COLO668 (cell line): ENCODE measurements around the gene CNTLN.

Experiments used
- DNase-seq: peaks from one replicate; lab custom pipeline; 2025; ENCODE audit not compliant: unreplicated experiment; lab: John Stamatoyannopoulos, UW

The CNTLN gene, protein sequence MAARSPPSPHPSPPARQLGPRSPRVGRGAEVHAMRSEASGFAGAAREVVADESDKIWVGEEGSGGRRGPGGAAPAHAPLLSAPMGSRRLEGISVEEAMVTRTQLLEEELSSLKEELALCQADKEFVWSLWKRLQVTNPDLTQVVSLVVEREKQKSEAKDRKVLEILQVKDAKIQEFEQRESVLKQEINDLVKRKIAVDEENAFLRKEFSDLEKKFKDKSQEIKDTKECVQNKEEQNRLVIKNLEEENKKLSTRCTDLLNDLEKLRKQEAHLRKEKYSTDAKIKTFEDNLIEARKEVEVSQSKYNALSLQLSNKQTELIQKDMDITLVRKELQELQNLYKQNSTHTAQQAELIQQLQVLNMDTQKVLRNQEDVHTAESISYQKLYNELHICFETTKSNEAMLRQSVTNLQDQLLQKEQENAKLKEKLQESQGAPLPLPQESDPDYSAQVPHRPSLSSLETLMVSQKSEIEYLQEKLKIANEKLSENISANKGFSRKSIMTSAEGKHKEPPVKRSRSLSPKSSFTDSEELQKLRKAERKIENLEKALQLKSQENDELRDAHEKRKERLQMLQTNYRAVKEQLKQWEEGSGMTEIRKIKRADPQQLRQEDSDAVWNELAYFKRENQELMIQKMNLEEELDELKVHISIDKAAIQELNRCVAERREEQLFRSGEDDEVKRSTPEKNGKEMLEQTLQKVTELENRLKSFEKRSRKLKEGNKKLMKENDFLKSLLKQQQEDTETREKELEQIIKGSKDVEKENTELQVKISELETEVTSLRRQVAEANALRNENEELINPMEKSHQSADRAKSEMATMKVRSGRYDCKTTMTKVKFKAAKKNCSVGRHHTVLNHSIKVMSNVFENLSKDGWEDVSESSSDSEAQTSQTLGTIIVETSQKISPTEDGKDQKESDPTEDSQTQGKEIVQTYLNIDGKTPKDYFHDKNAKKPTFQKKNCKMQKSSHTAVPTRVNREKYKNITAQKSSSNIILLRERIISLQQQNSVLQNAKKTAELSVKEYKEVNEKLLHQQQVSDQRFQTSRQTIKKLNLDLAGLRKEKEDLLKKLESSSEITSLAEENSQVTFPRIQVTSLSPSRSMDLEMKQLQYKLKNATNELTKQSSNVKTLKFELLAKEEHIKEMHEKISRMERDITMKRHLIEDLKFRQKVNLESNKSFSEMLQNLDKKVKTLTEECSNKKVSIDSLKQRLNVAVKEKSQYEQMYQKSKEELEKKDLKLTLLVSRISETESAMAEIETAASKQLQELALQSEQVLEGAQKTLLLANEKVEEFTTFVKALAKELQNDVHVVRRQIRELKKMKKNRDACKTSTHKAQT (N-terminal part only)

DNA sequence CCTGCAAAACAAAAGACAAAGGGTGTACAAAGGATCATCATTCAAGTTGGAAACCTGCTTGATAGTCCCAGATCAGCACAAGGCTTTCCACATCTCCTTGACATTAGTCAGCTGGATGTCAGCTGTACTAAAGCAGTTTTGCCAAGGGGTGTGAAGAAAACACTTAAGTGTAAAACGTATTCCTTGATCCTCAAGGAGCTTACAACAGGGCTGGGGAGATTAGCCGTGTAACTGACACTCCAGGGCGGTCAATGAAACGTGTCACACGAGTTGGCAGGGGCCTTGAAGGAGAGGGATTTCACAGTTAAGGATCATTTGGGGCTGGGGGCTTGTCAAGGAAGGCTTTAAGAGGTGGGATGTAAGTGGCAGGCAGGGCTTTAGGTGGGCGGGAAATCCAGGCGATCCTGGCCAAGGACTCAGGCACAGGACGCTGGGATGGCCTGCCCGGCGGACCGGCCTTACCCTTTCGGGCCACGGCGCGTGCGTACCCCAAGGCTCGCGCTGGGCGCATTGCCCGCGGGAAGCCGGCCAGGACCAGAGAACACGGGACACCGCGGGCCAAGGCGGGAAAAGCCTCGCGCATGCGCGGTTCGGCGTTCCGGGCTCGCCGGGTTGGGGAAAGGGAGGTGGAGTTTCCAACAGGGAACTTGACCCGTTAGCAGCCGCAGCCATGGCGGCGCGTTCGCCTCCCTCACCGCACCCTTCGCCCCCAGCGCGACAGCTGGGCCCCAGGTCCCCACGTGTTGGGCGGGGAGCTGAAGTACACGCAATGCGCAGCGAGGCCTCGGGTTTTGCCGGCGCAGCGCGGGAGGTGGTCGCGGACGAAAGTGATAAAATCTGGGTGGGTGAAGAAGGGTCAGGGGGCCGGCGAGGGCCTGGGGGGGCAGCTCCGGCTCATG, at the start of gene CNTLN:
Gene CNTLN (plus strand): TSS at position 645 of the 899 bp plus-strand sequence. CDS start 26 bp downstream, at position 671.
- DNase-seq: peak; percentile 93

DNA sequence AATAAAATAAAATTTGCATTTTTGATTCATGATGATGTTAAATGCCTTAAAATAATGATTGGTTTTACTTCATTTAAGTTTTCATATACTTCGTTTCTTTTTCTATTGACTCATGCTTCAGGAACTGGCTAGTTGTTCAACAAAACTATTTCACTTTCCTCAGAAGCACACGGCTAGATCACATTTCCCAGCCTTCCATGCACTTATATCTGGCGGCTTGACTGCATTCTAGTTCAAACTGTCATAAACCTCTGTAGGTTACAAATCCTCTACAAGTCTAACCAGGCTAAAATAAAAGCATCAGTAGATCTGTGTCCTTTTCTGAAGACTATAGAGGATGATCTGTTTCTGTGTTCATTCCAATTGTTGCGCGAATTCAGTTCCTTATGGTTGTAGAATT, 46.3 kb upstream of the CNTLN start:
- no peak for DNase-seq

DNA sequence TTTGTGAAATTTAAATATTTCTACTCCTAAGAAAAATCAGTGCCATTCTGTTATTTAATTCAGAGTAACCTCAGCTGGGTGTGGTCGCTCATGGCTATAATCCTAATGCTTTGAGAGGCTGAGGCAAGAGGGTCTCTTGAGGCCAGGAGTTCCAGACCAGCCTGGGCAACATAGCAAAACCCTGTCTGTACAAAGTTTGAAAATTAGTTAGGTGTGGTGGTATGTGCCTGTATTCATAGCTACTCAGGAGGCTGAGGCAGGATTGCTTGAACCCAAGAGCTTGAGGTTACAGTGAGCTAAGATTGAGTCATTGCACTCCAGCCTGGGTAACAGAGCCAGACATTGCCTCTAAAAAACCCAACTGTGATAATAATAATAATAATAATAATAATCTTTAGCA, 44.8 kb upstream of the CNTLN start:
- DNase-seq: no peak

DNA sequence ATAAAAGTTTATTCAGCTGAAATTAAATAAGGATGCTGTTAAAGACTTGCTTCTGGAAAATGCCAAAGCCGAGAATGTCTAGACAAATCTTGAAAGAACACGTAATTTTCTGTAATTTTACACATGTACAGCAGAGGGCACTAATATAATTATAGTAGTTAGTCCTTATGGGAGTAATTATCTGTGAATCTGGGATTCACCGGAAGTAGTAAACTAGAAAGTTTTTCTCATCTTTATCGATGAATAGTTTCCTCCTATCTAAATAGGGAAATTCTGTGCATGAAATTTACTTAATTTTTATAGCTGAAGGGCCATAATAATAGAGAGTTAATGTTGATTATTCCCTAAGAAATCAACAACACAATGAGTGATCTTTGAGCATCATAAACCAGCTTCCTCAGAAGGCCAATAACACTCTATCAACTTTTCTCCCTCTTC, 18.4 kb upstream of the CNTLN start:
- DNase-seq: no peak

DNA sequence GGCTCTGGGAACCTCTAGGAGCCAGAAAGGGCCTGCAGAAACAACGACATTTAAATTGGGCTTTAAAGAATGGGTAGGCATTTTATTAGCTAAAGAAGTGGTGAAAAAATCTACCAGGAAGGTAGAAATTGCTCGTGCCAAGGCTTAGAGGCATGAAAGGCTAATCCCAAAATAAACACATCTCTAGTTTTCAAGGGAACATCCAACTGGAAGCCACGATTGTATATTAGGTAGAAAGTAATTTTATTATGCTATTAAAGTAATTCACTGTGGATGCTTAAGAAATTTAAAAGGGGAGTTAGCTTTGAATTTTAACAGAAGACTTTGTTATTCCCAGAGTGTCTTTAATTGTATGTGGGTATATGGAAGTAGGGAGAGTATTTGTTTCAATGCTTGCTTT, 17.5 kb upstream of the CNTLN start:
- no peak for DNase-seq

DNA sequence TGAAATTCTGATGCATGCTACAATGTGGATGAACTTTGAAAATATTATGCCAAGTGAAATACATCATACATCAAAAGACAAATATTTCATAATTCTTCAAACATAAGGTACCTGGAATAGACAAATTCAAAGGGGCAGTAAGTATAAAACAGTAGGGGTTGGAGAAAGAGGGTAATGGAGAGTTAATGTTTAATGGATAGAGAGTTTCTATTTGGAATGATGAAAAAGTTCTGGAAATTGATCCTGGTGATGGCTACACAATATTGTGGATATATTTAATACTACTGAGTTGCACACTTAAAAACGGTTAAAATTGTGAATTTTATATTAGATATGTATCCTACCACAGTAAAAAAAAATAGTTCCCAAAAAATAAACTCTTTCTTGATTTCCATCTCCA, 14.6 kb upstream of the CNTLN start:
- no peak for DNase-seq

DNA sequence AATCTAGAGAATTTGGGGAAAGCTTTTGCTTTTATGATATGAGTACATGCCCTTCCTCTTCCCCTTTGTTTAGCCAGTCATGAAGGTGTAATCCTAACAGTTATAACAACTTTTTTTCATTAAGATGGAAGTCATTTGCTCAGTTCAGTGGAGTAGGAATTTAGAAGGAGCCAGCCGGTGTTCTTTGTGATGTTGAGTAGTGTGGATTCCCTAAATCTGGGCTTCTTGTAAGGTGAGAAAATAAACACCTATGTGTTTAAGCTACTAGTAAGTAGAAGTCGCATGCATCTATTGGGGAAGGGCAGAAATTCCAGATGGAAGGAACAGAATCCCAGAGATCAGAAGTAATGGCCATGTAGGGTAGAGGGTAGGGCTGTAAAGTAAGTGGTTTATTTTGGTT, 13.6 kb upstream of the CNTLN start:
- DNase-seq: no peak

DNA sequence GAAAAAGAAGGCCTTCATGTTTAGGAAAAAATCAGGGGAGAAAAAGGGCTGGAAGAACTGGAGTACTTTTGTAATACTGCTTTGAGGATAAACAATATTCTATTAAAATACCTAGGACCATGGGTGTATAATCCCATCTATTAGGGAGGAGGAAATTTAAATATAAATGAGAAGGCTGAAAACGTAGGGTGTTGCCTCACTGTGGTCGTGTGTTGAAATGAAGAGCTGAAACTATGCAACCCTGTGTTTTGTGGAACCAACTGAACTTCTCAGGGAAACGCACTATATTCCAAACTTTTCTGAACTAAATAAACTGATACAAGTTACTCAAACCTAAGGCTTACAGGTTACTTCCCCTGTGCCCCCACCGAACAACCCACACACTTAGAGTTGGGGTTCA, 4.5 kb upstream of the CNTLN start:
- DNase-seq: no peak

DNA sequence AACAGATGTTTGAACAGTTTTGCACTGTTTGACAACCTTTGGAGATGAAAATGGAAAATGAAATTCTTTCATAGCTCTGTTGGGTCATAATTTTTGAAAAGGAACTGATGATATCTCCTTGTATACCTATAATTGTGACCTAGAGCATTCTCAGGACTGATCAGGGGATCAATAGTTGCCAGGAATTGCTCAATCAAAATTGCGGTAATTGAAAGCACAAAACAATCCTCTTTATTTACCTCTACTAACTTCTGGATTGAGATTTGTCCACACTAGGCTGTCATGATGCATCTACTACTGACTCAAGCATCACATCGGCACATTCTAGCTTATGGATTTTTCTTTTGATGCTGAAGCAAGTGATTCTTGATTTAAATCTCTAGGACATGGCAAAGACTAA, 4.1 kb upstream of the CNTLN start:
- no peak for DNase-seq

DNA sequence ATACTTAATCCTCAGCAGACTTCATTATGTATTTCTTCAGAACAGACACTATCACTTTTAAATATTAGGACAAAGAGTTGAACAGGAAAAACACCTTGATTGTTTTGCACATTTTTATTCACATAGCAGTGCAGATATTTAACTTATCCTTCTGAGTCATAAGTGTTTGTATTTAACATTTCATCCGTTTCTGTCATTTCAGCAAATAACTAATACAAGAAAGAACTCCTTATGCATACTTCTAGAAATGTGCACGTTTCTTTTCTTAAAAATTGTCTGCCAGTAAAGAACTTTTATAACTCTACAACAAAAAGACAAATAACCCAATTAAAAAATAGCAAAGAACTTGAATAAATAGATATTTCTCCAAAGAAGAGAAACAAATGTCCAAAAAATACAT, 3.3 kb upstream of the CNTLN start:
- no peak for DNase-seq

DNA sequence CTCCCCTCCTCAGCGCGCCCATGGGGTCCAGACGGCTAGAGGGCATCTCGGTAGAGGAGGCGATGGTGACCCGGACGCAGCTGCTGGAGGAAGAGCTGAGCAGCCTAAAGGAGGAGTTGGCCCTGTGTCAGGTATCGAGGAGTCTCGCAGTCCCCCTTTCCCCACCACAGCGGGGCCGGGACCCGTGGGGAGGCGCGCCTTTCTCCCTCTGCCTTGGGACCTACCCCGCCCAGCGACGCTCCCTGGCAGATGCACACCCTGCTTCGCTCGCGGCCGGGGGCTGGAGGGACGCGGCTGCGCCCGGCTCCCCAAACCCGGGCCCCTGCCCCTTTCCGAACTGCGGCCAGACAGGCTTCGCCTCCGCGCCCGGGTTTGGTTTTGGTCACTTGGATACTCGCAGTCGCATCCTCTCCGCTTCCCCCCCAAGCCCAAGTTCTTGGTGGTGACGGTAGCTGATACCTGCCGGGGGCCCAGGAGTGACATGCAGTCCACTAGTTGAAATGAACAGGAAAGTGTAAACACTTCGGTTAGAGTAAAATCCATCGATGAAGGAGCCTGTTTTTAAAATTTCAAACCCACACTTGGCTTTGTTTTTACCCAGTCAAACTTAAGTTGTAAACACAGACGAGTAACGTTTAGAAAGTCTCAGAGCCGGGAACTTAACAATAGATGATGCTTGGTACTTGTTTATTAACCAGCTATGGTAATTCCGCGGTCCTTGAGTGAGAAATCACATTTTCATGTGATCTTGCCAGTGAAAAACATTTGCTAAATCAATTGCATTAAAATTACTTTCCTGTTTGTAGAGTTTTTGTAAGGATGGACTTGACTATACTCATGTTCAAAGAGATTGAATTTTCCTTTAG, 688 bp downstream of the CNTLN start:
- peak; percentile 65 for DNase-seq

DNA sequence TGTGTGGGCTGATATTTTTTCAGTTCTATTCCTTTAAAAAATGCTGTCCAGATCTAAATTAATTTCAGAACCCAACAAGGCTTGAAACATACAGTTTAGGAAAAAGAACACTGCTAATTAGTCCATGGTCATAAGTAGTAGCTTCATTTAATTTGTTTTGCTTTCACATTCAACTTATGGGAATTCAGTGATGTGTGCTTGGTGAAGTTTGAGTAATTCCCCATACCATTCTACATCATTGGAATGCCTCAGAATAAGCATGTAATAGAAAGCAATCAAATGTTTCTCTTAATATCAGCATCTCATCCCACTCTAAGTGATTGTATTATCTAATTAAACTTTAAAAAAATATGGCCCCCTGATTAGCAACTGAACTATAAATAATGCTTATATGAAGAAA, 2.7 kb downstream of the CNTLN start:
- no peak for DNase-seq

DNA sequence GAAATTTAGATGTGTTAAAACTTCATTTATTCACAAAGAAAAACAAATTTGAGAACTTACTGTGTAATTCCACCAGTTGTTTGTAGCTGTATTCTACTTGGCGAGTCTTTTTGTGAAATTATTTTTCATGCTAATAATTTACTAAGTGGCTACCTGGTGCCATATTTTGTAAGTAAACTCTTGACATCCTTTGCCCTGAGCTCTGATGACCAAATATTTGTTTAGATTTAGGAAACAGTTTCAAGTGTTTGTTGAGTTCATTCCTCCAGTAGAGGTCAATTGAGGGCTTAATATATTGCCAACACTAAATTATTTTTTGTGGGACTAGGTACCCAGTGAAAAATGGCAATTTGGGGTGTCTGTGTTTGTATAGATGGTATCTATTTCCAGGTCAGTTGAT, 3.7 kb downstream of the CNTLN start:
- no peak for DNase-seq

DNA sequence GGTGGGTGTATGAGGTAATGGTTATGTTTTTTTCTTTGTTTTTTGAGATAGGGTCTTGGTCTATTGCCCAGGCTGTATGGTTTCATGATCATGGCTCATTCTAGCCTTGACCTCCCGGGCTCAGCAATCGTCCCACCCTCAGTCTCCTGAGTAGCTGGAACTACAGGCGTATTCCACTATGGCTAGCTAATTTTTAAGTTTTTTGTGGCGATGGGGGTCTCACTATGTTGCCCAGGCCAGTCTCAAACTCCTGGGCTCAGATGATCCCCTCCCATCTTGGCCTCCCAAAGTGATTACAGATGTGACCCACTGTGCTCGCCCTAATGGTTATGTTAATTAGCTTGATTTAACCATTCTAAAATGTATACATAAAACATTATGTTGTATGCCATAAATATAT, 5.6 kb downstream of the CNTLN start:
- no peak for DNase-seq

DNA sequence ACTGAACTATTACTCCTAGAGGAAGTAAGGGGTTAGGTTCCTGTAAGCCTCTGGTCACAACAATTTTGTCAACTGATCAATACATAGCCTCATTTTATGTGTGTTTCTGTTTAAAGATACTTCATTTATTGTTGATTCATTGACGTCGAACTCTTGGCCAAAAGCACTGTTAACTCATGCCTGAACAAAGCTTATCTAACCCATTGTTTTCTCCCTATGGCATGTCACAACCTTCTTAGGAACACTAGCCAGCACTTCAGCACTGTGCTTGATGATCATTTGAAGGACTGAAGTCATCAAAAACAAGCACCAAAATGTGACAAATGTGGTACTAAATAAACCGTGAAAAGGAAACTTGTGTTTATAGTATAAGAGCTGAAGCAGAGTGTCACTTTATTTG, 13.5 kb downstream of the CNTLN start:
- no peak for DNase-seq

DNA sequence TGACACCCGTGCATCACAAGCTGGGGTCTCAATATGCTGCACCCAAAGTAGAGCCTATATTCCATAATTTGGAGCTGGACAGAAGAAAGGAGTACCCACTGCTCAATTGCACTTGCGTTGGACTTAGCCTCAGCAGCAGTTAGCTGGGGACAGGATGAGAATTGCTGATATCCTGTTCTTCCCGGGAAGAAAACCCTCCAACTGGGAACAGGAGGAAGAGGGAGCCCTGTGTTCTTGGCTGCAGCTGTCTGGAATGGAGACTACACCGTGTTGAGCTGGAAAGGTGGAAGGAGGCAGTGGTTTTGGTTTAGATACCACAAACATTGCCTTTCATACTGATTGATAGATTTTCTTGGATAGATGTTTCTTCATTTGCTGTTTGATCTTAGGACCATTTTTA, 24.6 kb downstream of the CNTLN start:
- no peak for DNase-seq

DNA sequence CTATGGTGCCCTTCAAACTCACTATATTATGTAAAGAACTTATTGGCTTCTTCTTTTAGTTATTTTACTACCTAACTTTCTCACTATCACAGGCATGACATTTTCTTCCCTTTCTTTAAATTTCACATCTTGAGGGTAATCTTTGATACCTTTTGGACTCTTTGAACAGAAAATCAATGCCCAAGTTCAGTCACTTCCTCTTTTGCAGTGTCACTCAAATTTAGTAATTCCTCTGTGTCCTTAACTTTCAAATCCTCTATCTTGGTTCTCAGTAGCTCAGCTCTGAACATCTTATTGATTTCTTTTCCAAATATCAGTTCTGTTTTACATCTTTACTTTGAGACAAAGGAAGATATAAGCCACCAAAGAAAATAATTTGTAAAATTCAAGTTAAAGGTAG, 25.5 kb downstream of the CNTLN start:
- DNase-seq: no peak

DNA sequence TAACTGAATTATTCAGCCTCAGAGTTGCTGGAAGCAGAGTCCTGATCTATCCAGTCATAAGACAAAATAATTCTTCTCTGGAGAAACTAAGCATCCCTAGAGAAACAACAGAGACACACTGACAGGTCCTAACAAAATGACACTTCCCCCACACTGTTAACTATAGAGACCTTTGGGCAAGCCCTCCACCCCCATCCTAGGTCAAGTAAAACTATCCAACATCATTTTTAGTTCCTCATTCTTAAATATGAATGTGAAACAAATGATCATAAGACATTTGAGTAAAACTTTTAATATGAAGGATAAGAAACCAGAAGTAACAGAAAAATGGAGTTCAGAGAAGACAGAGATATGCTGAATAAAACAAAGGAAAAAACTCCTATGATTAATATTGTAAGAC, 30.9 kb downstream of the CNTLN start:
- no peak for DNase-seq

DNA sequence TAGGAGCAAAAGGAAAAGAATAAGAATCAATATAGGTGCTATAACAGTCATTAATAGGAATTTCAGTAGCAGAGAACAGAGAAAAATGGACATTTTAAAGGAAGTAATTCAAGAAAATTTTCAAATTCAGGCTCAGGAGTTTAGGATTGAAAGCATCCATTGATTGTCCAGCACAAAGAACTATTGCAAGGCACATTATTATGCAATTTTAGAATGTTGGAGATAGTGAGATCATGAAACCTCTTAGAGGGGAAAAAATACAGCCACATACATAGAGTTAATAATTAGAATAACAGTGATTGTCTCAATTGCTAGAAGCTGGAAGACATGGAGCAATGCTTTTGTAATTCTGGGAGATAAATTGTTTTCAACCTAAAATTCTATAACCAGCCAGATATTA, 31.5 kb downstream of the CNTLN start:
- DNase-seq: no peak
